ENCODE results near the gene MMEL1.
A peak's percentile ranks its signal among the peaks of the same experiment; 100 is the strongest.

The MMEL1 gene

DNA sequence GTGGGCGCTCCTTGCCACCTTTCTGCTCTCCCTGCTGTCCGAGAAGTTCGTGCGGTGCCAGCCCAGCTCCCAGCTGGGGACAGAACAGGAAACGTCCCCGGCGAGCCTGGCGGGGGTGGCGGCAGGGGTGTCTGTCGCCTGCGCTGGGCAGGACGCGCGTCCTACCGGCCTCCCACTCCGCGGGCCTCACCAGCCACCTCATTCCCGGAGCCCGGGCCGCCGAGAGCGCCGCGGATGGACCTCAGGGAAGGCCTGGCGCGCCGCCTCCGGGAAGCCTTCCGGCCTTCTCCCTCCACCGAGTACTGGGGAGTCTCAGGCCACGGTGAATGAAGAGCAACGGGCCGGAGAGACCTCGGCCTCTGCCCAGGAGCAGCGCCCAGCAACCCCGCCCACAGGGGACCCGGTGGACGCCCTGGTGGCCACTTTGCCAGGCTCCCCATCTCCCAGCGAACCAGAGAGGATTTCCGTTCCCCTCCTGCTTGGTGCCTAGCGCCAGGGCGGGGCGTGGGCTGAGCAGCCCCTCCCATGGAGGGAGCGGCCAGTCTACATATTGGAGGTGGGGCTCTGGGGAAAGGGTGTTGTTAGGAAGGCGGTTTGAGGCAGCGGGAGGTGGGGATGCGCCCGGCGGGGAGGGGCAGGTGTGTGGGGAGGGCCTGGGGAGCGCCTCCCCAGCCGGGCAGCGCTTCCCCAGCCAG lies 86.2 kb downstream of the MMEL1 start:
- DNase-seq (ENCODE audit: low spot score) = peak; percentile 95
- TF ChIP-seq, protein P1, sequence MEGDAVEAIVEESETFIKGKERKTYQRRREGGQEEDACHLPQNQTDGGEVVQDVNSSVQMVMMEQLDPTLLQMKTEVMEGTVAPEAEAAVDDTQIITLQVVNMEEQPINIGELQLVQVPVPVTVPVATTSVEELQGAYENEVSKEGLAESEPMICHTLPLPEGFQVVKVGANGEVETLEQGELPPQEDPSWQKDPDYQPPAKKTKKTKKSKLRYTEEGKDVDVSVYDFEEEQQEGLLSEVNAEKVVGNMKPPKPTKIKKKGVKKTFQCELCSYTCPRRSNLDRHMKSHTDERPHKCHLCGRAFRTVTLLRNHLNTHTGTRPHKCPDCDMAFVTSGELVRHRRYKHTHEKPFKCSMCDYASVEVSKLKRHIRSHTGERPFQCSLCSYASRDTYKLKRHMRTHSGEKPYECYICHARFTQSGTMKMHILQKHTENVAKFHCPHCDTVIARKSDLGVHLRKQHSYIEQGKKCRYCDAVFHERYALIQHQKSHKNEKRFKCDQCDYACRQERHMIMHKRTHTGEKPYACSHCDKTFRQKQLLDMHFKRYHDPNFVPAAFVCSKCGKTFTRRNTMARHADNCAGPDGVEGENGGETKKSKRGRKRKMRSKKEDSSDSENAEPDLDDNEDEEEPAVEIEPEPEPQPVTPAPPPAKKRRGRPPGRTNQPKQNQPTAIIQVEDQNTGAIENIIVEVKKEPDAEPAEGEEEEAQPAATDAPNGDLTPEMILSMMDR (IDR thresholded peaks at IDR 0.05; ENCODE audit: extremely low read depth, insufficient read depth, missing control alignments) = no peak
- in situ Hi-C loops (cut with MboI; ENCODE audit: low pct_unique_long_range_greater_than_20kb, low sequenced_read_pairs, unreplicated experiment) = loop anchor here (10.0 to 25.0 kb wide), 2 partner anchors 132 to 359 kb away; partner anchors contain the start of genes FAAP20 and PEX10

DNA sequence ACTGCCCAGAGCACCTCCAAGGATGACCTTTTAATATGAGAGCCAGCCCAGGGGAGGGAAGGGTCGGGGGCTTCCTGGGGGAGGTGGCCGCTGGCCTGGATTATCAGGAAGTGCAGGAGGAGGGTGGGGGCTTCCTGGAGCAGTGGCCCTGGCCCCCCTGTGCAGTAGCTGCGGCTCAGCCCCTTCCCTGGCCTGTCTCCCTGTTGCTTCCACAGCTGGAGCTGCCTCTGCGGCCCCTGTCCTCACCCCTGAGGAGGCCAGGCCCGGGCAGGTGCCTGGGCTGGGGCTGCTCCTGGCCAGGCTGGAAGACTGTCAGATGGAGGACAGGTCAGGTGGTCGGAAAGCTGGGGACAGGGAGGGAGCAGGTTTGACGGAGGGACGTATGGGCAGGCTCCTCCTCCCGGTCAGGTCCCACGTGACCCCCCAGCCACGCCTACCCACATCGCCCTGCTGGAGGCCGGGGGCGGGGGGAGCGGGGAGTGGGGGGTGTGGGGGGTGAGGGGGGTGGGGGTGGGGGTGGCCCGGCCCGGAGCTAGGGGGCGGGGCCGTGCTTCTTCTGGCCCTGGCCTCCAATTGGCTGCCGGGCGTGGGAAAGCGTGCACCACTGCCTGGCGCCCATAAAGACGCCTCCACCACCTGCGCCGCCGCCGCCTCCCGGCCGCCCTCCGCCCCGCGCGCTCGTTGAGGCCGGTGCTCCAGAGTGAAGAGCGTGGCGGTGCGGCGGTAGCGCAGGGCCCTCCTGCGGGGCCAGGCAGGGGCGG lies 86.9 kb downstream of the MMEL1 start:
- peak; percentile 98 for DNase-seq (ENCODE audit: low spot score)
- in situ Hi-C loops (cut with MboI; ENCODE audit: low pct_unique_long_range_greater_than_20kb, low sequenced_read_pairs, unreplicated experiment) = loop anchor here (10.0 to 25.0 kb wide), 2 partner anchors 131 to 359 kb away; partner anchors contain the start of genes FAAP20 and PEX10
- TF ChIP-seq, protein P1 (IDR thresholded peaks at IDR 0.05; ENCODE audit: extremely low read depth, insufficient read depth, missing control alignments) = no peak

DNA sequence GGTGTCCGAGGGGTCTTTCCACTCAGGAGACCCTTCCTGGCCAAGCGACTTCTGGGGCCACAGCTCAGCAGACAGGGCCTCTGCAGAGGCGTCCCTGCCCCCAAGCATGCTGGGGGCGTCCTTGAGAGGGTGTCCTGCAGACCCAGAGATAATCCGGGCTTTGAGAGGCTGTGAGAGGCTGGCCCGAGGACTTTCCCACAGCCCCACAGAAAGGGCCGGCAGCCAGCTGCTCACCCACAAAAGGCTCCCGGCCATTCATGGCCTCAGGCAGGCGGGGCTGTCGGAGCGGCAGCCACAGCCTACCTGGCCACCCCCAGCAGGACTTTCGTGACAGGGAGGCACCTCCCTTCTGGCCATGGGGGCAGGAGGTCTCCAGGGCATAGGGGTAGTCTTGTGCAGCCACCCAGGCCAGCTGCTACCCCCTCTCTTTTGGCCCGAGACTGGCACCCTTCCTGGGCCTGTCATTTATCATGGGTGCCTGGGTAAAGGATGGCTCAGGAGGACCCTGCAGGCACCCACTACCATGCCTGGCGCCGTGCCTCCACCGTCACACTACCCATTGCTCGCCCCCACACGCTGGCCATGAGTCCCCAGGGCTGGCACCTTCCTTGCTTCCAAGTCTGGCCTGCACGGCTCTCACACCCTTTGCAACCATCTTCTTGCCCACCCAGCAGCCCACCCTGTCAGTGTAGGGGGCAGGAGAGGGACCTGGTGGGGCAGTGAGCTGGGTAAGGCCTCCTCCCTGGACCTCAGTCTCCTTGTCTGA lies 87.8 kb downstream of the MMEL1 start:
- TF ChIP-seq, protein P1 (IDR thresholded peaks at IDR 0.05; ENCODE audit: extremely low read depth, insufficient read depth, missing control alignments) = no peak
- DNase-seq (ENCODE audit: low spot score) = no peak
- in situ Hi-C loops (cut with MboI; ENCODE audit: low pct_unique_long_range_greater_than_20kb, low sequenced_read_pairs, unreplicated experiment) = loop anchor here (10.0 to 25.0 kb wide), 2 partner anchors 130 to 358 kb away; partner anchors contain the start of genes FAAP20 and PEX10

DNA sequence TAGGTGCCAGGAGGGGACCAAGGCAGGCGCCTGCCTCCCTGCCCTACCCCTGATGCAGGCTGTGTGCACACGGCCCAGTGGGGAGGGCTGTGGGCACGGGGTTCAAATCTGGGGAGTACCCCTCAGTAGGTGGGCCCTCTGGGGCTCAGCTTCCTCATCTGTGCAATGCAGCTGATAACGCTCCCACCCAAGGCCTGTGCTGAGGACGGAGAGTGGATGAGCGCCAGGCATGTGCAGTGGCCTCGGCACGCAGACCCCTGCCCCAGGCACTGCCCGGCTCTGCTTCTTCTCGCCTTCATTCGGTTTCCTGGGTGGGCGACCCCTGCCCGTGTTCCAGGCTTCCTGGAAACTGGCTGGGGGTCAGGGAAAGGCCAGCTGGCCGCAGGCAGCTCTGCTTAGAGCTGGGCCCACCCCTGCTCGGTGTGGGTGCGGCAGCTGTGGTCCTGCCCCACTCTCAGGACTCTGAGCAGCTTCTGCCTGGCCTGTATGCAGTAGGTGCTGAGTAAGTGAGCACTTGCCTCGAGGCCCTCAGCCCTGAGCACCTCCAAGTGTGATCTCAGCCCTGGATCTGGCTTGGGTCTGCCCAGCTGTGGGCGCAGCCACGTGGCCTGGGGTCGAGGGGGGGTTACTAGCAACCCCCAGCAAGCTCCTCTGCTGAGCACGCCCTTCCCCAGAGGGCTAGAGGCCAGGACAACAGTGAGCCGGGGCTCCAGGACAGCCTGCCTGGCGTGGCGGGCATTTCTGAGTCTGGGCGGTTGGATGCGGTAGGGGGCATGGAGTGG lies 88.5 kb downstream of the MMEL1 start:
- TF ChIP-seq, protein P1 (IDR thresholded peaks at IDR 0.05; ENCODE audit: extremely low read depth, insufficient read depth, missing control alignments) = no peak
- no peak for DNase-seq (ENCODE audit: low spot score)
- in situ Hi-C loops (cut with MboI; ENCODE audit: low pct_unique_long_range_greater_than_20kb, low sequenced_read_pairs, unreplicated experiment) = loop anchor here (10.0 to 25.0 kb wide), 2 partner anchors 129 to 357 kb away; partner anchors contain the start of genes FAAP20 and PEX10

DNA sequence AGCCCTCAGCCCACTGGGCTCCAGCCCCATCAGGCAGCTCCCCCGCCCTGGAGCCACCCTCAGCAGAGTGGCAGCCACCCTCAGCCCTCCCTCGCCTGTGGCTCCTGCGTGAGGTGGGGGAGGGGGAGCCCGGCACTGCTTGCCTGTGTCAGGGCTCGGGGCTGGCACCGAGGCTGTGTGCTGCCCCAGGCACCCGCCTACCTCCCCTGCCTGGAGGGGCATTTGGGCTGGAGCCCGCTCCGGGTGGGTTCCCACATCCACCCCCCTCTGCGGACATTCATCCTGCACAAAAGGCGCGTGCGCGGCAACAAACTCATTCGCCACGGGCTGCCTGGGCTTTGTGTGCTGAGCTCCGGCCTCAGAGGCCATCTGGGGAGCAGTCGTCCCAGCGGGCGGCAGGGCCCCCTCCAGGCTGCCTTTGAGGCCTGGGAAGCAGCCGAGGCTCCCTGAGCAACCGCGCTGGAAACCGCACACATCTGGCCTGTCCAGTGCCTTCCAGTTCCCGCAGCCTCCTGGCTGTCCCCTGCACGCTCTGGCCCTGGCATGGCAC lies 89.2 kb downstream of the MMEL1 start:
- in situ Hi-C loops (cut with MboI; ENCODE audit: low pct_unique_long_range_greater_than_20kb, low sequenced_read_pairs, unreplicated experiment) = loop anchor here (10.0 to 25.0 kb wide), 2 partner anchors 129 to 356 kb away; partner anchors contain the start of genes FAAP20 and PEX10
- no peak for DNase-seq (ENCODE audit: low spot score)
- TF ChIP-seq, protein P1 (IDR thresholded peaks at IDR 0.05; ENCODE audit: extremely low read depth, insufficient read depth, missing control alignments) = no peak

All from GM13977 (cell line).